Activated naive CD4-positive, alpha-beta T cell treated with anti-CD3 and anti-CD28 coated beads for 36 hours (primary cell): Measurements from ENCODE around the gene HBD. TPM values are rescaled to one million over a fixed set of nuclear protein-coding genes. Genes with fewer than 3 reads are reported as not detected.
"Not testable (repeated sequence)": the region's sequence is repeated elsewhere in the genome, so short reads cannot be mapped to it uniquely, and the experiment has no call there.

Experiments used
- CTCF ChIA-PET: fragments of 350-600 bp; sonication (Branson Sonifier 250); formaldehyde crosslinking; loops from one replicate; lab custom pipeline; 2021; ENCODE audit warnings: antibody characterized with exemption; lab: Charles Lee
- DNase-seq: peaks from one replicate; pipeline ENCODE4 v3.0.0-alpha.2; 2020
- H3K27ac Mint-ChIP-seq: one replicate; pipeline ENCODE4 v1.8.0; 2021; ENCODE audit warnings: mild to moderate bottlenecking, mixed read lengths
- H3K27me3 Mint-ChIP-seq: one replicate; pipeline ENCODE4 v1.8.0; 2021; ENCODE audit warnings: low read depth, mixed read lengths
- H3K36me3 Mint-ChIP-seq: one replicate; pipeline ENCODE4 v1.8.0; 2021; ENCODE audit warnings: low read depth, mixed read lengths
- H3K4me1 Mint-ChIP-seq: one replicate; pipeline ENCODE4 v1.8.0; 2021; ENCODE audit warnings: low read depth, mixed read lengths
- H3K4me3 Mint-ChIP-seq: one replicate; pipeline ENCODE4 v1.8.0; 2021; ENCODE audit warnings: mild to moderate bottlenecking, moderate library complexity, mixed read lengths
- H3K9me3 Mint-ChIP-seq: one replicate; pipeline ENCODE4 v1.8.0; 2021; ENCODE audit warnings: mixed read lengths
- intact Hi-C: fragments of 100-400 bp; cut with micrococcal nuclease; formaldehyde crosslinking; loops from one replicate; pipeline ENCODE4 v1.15.1; 2023
- total RNA-seq, 2 experiments: library from RNA; stranded (reverse); gene quantifications; one replicate each; pipeline ENCODE4 v1.2.3, GENCODE V29; 2021

The HBD gene
- total RNA-seq, 2 experiments from 2014 or later, result not detected

DNA sequence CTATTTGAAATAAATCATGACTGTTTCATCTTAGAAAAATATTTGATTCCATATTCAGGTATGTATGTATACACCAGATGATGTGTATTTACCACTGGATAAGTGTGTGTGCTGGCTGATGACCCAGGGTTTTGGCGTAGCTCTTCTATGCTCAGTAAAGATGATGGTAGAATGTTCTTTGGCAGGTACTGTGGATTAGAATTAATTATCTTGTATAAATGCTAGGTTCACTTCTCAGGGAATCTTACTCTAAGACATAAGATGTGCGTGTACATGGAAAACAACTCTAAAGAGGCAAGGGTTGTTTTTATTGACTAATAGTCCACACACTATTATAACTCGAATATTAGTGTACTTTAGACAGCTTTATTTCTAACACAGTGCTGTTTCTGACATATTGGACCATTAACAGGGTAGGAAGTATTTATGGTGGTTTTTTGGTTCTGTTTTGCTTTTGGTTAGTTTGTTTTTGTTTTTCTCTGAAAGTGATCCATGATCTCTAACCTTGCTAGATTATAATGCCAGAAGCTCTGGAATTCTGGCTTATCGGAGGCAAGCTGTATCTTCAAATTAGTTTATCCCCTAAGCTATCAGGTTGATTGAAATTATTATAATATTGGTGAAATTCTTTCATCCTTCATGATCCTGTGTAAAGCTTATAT, 16.4 kb upstream of the HBD start:
- Mint-ChIP-seq H3K27ac (no peak overlapping the region), H3K36me3 (no peaks in the 10 kb centered on the region), H3K4me3 (no peak overlapping the region), H3K9me3 (no peaks in the 10 kb centered on the region), H3K4me1 (no peaks in the 10 kb centered on the region), H3K27me3 (peaks cover 4% of the 10 kb centered on the region)
- CTCF ChIA-PET, result no interaction called here
- no peak for DNase-seq
- intact Hi-C loops, result no loop called here

DNA sequence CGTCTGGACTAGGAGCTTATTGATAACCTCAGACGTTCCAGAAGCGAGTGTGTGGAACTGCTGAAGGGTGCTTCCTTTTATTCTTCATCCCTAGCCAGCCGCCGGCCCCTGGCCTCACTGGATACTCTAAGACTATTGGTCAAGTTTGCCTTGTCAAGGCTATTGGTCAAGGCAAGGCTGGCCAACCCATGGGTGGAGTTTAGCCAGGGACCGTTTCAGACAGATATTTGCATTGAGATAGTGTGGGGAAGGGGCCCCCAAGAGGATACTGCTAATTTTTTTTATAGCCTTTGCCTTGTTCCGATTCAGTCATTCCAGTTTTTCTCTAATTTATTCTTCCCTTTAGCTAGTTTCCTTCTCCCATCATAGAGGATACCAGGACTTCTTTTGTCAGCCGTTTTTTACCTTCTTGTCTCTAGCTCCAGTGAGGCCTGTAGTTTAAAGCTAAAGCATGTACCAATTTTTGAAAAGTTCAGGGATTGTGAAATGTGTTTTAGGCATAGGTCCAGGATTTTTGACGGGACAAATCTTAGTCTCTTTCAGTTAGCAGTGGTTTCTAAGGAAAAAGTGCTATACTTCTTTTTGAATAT, 15.6 kb upstream of the HBD start, which contains the start of gene HBG1:
Gene HBG1, minus strand, starts transcription at position 51 of the 590 bp plus-strand sequence. CDS start 53 bp downstream, outside the sequence.
- CTCF ChIA-PET, H3K9me3 Mint-ChIP-seq: not testable (repeated sequence)

DNA sequence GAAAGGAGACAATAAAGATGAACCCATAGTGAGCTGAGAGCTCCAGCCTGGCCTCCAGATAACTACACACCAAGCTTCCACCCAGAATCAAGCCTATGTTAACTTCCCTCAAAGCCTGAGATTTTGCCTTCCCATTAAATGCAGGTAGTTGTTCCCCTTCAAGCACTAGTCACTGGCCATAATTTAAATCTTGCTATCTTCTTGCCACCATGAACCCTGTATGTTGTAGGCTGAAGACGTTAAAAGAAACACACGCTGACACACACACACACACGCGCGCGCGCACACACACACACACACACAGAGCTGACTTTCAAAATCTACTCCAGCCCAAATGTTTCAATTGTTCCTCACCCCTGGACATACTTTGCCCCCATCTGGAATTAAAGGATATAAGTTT, 14.2 kb upstream of the HBD start:
- H3K9me3 Mint-ChIP-seq, CTCF ChIA-PET: not testable (repeated sequence)

More for the DNA sequence above, 15.6 kb upstream of the HBD start, which contains the start of gene HBG1:
- H3K27ac Mint-ChIP-seq, H3K36me3 Mint-ChIP-seq, H3K4me1 Mint-ChIP-seq, DNase-seq, intact Hi-C loops, H3K4me3 Mint-ChIP-seq, H3K27me3 Mint-ChIP-seq: not testable (repeated sequence)

DNA sequence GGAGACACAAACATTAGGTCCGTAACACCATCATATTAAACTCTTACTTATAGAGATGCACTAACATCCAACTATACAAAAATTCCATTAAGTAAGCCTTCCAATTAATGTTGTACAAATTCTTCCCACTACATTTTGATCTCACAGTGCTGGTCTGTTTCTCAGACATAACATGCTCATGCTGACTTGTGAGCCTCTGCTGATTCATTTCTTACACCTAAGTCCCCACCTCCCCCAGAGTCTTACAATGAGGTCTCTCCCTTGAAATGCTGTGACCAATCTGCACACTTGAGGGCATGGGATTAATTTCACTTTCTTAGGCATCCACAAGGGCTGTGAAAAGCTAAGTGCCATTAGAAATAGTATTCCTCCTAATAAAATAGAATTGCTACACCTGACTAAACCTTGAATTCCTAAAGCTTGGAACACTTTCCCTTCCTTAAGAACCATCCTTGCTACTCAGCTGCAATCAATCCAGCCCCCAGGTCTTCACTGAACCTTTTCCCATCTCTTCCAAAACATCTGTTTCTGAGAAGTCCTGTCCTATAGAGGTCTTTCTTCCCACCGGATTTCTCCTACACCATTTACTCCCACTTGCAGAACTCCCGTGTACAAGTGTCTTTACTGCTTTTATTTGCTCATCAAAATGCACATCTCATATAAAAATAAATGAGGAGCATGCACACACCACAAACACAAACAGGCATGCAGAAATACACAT, 13.3 kb upstream of the HBD start:
- CTCF ChIA-PET, result no interaction called here
- peaks cover 10% of the 10 kb centered on the region for H3K27me3 Mint-ChIP-seq
- no peaks in the 10 kb centered on the region for H3K36me3 Mint-ChIP-seq
- no peak overlapping the region for H3K4me3 Mint-ChIP-seq
- H3K4me1 Mint-ChIP-seq, result no peaks in the 10 kb centered on the region
- no peak overlapping the region for H3K27ac Mint-ChIP-seq
- no peak for DNase-seq
- no peaks in the 10 kb centered on the region for H3K9me3 Mint-ChIP-seq
- intact Hi-C loops, result no loop called here

More for the DNA sequence above, 14.2 kb upstream of the HBD start:
- H3K36me3 Mint-ChIP-seq, intact Hi-C loops, H3K4me1 Mint-ChIP-seq, H3K27me3 Mint-ChIP-seq, DNase-seq, H3K27ac Mint-ChIP-seq, H3K4me3 Mint-ChIP-seq: not testable (repeated sequence)

DNA sequence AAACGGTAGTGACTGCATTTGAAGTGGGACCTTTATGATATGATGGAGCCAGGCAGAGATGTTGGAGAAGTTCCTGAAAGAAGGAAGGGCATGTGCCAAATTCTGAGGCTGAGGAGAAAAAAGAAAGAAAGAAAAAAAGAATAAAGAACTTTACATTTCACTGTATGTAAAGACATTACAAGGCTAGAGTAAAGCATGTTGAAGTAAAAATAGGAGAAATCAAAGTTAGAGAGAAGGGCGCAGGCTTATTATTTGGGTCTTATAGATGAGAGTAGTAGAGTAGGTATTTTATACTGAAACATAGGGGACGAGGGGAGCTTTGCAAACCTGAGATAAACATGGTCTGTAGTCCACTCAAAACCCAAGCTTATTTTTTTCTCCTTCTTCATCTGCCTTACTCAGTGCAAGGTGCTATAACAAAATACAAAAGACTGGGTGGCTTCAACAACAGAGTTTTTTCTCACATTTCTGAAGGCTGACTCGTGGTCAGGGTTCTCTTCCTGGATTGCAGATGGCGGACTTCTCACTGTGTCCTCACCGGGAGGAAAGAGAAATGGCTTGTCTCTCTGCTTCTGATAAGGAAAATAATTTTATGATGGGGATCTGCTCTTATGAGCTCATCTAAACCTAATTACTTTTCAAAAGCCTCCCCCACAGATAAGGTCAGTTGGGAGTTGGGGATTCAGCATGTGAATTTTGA, 12.6 kb upstream of the HBD start:
- intact Hi-C loops, result no loop called here
- no peaks in the 10 kb centered on the region for H3K9me3 Mint-ChIP-seq
- CTCF ChIA-PET, result no interaction called here
- no peaks in the 10 kb centered on the region for H3K4me1 Mint-ChIP-seq
- H3K4me3 Mint-ChIP-seq, result no peak overlapping the region
- no peak for DNase-seq
- H3K36me3 Mint-ChIP-seq, result no peaks in the 10 kb centered on the region
- peaks cover 10% of the 10 kb centered on the region for H3K27me3 Mint-ChIP-seq
- no peak overlapping the region for H3K27ac Mint-ChIP-seq

DNA sequence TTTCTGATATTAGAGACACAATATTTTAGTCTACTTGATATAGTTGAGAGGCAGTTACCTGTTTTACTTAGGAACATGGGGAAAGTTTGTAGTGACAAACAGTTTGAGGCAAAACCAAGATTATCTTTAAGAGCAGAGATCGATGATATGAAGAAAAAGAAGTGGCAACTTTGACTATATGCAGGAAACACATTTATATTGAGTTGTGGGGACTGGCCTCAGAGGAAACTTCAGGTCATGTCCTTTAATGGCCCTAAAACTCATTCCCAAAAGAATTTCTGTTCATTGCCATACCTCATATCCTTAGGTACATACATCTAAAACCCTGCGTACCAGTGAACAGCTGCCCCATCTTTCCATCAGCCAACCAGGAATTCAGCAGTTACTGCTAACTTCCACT, 10.9 kb upstream of the HBD start:
- intact Hi-C loops, result no loop called here
- Mint-ChIP-seq H3K27me3 (peaks cover 11% of the 10 kb centered on the region), H3K36me3 (no peaks in the 10 kb centered on the region), H3K4me1 (no peaks in the 10 kb centered on the region), H3K9me3 (no peaks in the 10 kb centered on the region), H3K27ac (no peak overlapping the region), H3K4me3 (no peak overlapping the region)
- no peak for DNase-seq
- CTCF ChIA-PET, result no interaction called here

DNA sequence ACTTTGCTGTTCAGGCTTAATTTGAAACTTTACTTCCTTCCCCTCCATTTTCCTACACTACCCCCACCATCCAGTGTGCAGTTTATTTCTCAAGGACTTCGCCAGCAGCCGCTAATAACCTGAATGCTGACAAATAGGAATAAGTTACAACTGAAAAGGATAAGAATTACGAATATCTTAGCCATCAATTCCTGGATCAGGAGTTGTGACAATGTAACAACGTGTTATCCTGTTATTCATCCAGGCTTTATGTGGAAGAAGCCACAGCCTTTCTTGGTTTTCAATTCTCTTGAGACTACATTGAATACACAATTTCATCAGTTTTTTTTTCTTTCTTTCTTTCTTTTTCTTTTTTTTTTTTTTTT, 9.5 kb upstream of the HBD start:
- no peak for DNase-seq
- intact Hi-C loops, result no loop called here
- no peaks in the 10 kb centered on the region for H3K9me3 Mint-ChIP-seq
- H3K27ac Mint-ChIP-seq, result no peak overlapping the region
- CTCF ChIA-PET, result no interaction called here
- no peaks in the 10 kb centered on the region for H3K4me1 Mint-ChIP-seq
- no peaks in the 10 kb centered on the region for H3K36me3 Mint-ChIP-seq
- H3K4me3 Mint-ChIP-seq, result no peak overlapping the region
- H3K27me3 Mint-ChIP-seq, result peaks cover 15% of the 10 kb centered on the region

DNA sequence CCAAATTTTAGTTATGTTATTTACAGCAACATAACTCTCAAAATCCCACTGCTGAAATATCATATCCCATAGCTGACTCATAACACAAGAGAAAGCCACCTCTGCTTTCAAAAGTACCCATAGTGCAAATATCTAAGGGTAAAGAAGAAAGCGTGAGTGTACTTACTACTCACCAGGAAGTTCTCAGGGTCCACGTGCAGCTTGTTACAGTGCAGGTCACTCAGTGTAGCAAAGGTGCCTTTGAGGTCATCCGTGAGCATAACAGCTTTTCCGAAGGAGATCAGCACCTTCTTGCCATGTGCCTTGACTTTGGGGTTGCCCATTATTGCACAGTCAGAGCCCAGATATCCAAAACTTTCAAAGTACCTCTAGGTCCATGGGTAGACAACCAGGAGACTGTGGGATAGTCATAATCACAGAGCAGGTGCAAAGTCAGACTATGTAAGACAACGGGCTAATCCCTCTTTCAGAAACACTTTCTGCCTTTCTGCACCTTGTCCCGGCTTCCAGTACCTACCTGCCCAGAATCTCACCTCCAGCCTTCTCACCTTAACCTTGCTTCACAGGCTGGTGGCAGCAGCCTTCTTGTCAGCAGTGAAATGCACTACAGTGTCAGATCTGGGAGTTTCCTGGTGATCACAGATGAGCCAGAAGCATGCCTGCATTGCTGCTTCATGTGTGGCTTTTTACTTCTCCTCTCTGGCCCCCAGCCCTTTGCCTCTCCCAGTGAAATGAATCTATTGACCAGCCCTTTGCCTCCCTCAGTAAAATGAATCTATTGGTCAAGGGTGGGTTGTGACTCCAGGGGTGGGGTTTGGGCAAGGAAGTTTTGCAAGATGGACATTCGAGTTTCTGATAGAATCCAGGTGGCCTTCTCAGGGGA, 8.9 kb upstream of the HBD start:
- Mint-ChIP-seq H3K9me3 (no peaks in the 10 kb centered on the region), H3K27ac (no peak overlapping the region), H3K27me3 (peaks cover 15% of the 10 kb centered on the region), H3K4me3 (no peak overlapping the region), H3K36me3 (no peaks in the 10 kb centered on the region), H3K4me1 (no peaks in the 10 kb centered on the region)
- CTCF ChIA-PET, result no interaction called here
- intact Hi-C loops, result no loop called here
- no peak for DNase-seq

DNA sequence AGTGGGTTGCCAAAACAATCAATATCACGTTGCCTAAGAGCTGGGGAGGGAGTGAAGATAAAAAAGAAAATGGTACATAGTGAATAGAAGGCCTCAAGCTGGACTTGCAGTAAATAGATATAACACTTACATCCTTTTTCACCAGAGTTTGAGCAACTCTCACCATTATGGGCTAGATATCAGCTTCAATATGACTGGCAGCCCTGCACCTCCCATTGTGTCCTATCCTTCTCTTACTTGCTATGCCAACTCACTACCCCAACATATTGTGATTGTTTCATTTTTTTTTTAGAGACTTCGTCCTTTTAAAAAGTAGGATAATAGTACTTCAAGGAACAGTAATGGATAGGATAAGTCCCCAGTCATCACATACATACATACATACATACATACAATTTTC, 7.9 kb upstream of the HBD start:
- no peak for DNase-seq

DNA sequence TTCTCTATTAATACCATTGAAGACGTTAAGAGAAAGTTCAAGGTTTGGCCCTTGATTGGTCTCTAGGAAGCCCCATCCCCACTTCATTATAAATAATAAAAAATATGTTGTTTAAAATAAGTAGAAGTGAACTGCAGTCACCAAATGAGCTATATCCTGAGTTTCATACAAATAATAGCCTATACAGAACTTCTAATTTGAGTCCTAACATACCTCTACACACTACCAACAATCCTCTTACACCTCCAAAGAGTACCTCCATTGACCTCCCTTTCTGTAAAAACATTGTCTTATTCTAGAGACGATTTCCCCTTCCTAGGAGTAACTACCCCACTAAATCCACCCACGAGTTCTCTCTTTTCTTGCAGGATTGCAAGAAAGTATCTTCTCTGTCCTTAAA, 7.2 kb upstream of the HBD start:
- Mint-ChIP-seq H3K4me3 (no peak overlapping the region), H3K27ac (no peak overlapping the region), H3K36me3 (no peaks in the 10 kb centered on the region), H3K4me1 (no peaks in the 10 kb centered on the region), H3K9me3 (no peaks in the 10 kb centered on the region), H3K27me3 (peaks cover 18% of the 10 kb centered on the region)
- intact Hi-C loops, result no loop called here
- no peak for DNase-seq
- CTCF ChIA-PET, result no interaction called here

More for the DNA sequence above, 7.9 kb upstream of the HBD start:
- CTCF ChIA-PET, result interaction anchor here (0.7 kb wide), 1 partner anchor 250 kb away, joined by 4 read pairs; no protein-coding TSS in a partner anchor
- Mint-ChIP-seq H3K27ac (no peak overlapping the region), H3K4me3 (no peak overlapping the region), H3K4me1 (no peaks in the 10 kb centered on the region), H3K36me3 (no peaks in the 10 kb centered on the region), H3K9me3 (no peaks in the 10 kb centered on the region), H3K27me3 (peaks cover 18% of the 10 kb centered on the region)
- intact Hi-C loops, result no loop called here

DNA sequence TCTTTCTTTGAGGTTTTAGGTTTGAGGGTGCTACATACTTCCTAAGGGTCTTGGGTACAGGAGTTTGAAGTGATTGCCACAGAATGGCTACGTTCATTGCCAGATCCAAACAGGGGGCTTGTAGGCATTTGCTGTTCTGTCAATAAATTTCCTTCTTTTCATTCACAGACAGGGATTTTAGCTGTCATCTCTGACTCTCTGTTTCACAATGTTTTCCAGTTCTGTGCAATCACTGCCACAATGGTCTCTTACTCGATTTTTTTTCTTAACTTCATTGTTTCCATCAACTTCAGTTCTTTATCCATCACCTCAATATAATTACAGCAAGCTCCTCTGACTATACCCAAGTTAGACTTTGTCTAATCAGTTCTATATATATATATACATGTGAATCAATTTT, 6.2 kb upstream of the HBD start:
- no peak overlapping the region for H3K4me3 Mint-ChIP-seq
- no peaks in the 10 kb centered on the region for H3K36me3 Mint-ChIP-seq
- peaks cover 16% of the 10 kb centered on the region for H3K27me3 Mint-ChIP-seq
- no peak overlapping the region for H3K27ac Mint-ChIP-seq
- DNase-seq, result no peak
- intact Hi-C loops, result no loop called here
- H3K9me3 Mint-ChIP-seq, result no peaks in the 10 kb centered on the region
- CTCF ChIA-PET, result no interaction called here
- no peaks in the 10 kb centered on the region for H3K4me1 Mint-ChIP-seq

DNA sequence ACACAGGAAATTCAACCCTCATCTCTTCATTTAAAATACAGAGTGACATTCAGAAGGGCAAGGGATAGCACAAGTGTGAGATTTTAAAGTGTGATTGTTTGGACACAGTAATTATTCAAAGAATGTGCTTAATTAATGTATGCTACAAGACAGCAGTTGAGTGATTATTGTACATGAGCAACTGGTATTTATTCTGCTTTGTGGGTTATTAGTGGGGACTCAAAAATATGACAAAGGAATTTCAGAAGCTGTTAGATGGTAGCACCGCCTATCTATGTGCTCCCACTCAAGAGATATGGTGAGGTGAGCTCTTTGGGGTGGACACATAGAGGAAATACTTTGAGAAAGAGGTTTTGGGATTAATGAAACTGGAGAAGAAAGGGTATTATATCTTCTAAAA, 5.8 kb upstream of the HBD start:
- no peak overlapping the region for H3K27ac Mint-ChIP-seq
- H3K9me3 Mint-ChIP-seq, result no peaks in the 10 kb centered on the region
- H3K4me1 Mint-ChIP-seq, result no peaks in the 10 kb centered on the region
- H3K36me3 Mint-ChIP-seq, result no peaks in the 10 kb centered on the region
- CTCF ChIA-PET, result no interaction called here
- H3K27me3 Mint-ChIP-seq, result peaks cover 20% of the 10 kb centered on the region
- DNase-seq, result no peak
- intact Hi-C loops, result no loop called here
- H3K4me3 Mint-ChIP-seq, result no peak overlapping the region
